ENCODE measurements around the gene AHI1. TPM values are rescaled to one million over a fixed set of nuclear protein-coding genes. Genes with fewer than 3 reads are reported as not detected.
A peak's percentile ranks its signal among the peaks of the same experiment; 100 is the strongest.

AHI1 gene
- total and polyA plus RNA-seq, 2 experiments from 2014 or later, result 17.1 to 18.4 TPM

- H3K36me3 ChIP-seq, result no peaks in the 10 kb centered on the region
- no peaks in the 10 kb centered on the region for H3K9me3 ChIP-seq (ENCODE audit: low read depth)
- no peak overlapping the region for H3K27ac ChIP-seq
- no peak for DNase-seq (ENCODE audit: low read depth in 1 of 2, low spot score in 1 of 2)
- no peak for TF ChIP-seq CTCF (IDR thresholded peaks at IDR 0.05; ENCODE audit: low read depth, low read length)
- no peaks in the 10 kb centered on the region for H3K4me1 ChIP-seq (ENCODE audit: low read depth)
- no peak overlapping the region for H3K4me3 ChIP-seq
- no peaks in the 10 kb centered on the region for H3K27me3 ChIP-seq
These were observed 23.2 kb upstream of the AHI1 start for GRCh38 chr6:135520781-135521180.

DNA sequence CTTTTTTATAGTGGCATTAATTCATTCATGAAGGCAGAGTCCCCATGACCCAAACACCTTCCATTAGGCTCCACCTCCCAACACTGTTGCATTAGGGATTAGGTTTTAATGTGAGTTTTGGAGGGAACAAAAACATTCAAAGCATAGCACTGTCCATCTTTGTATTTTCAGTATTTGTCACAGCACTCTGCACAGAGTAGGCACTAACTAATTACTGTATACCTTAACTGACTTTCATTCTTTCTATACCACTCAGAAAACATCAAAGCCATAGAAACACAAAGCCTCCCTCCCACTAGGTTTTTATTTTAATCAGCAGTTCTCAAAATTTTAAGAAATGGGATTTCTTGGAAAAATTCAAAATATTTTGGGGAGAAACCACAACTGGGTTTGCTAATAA, 21.8 kb upstream of the AHI1 start:
- Histone ChIP-seq H3K27ac (no peak overlapping the region), H3K27me3 (no peaks in the 10 kb centered on the region), H3K4me3 (no peak overlapping the region), H3K4me1 (ENCODE audit: low read depth) (no peaks in the 10 kb centered on the region), H3K36me3 (no peaks in the 10 kb centered on the region), H3K9me3 (ENCODE audit: low read depth) (no peaks in the 10 kb centered on the region)
- DNase-seq (ENCODE audit: low read depth in 1 of 2, low spot score in 1 of 2), result no peak
- TF ChIP-seq CTCF (IDR thresholded peaks at IDR 0.05; ENCODE audit: low read depth, low read length), result no peak

- no peak for DNase-seq (ENCODE audit: low read depth in 1 of 2, low spot score in 1 of 2)
- H3K9me3 ChIP-seq (ENCODE audit: low read depth), result no peaks in the 10 kb centered on the region
- H3K27me3 ChIP-seq, result no peaks in the 10 kb centered on the region
These were observed 20.0 kb upstream of the AHI1 start for GRCh38 chr6:135517527-135517926.

GRCh38 chr6:135514706-135515105, 17.2 kb upstream of the AHI1 start:
- Histone ChIP-seq H3K27me3 (no peaks in the 10 kb centered on the region), H3K4me3 (no peak overlapping the region), H3K9me3 (ENCODE audit: low read depth) (no peaks in the 10 kb centered on the region), H3K27ac (no peak overlapping the region), H3K4me1 (ENCODE audit: low read depth) (no peaks in the 10 kb centered on the region), H3K36me3 (no peaks in the 10 kb centered on the region)
- no peak for TF ChIP-seq CTCF (IDR thresholded peaks at IDR 0.05; ENCODE audit: low read depth, low read length)
- DNase-seq (ENCODE audit: low read depth in 1 of 2, low spot score in 1 of 2), result no peak

More at GRCh38 chr6:135517527-135517926, 20.0 kb upstream of the AHI1 start:
- H3K4me1 ChIP-seq (ENCODE audit: low read depth), result no peaks in the 10 kb centered on the region
- H3K4me3 ChIP-seq, result no peak overlapping the region
- no peaks in the 10 kb centered on the region for H3K36me3 ChIP-seq
- H3K27ac ChIP-seq, result no peak overlapping the region
- TF ChIP-seq CTCF (IDR thresholded peaks at IDR 0.05; ENCODE audit: low read depth, low read length), result no peak

GRCh38 chr6:135506270-135506997, 8.9 kb upstream of the AHI1 start:
- Histone ChIP-seq H3K36me3 (no peaks in the 10 kb centered on the region), H3K27me3 (no peaks in the 10 kb centered on the region), H3K4me3 (no peak overlapping the region), H3K4me1 (ENCODE audit: low read depth) (no peaks in the 10 kb centered on the region), H3K27ac (no peak overlapping the region), H3K9me3 (ENCODE audit: low read depth) (no peaks in the 10 kb centered on the region)
- peak; percentile 55 for TF ChIP-seq CTCF (IDR thresholded peaks at IDR 0.05; ENCODE audit: low read depth, low read length)
- peak; percentile 51 to 81 for DNase-seq (ENCODE audit: low read depth in 1 of 2, low spot score in 1 of 2)

Measured in cardiac muscle cell (in vitro differentiated cells and primary cell).